Suprapubic skin (tissue), 4 donors: Measurements from ENCODE around the gene ALOX5AP.

ENCODE experiments used
- CTCF ChIP-seq, 2 donors: fragments of 200-600 bp in 1 of 2; fragments of 450-650 bp in 1 of 2; sonication (generic) in 1 of 2; IDR thresholded peaks; one replicate each; pipeline ENCODE4 v1.5.1; 2016 to 2019; ENCODE audit warnings: antibody characterized with exemption in 2 of 2, mild to moderate bottlenecking in 1 of 2, moderate library complexity in 1 of 2
- EP300 ChIP-seq: sonication (generic); formaldehyde crosslinking; IDR thresholded peaks from one replicate; pipeline ENCODE4 v1.6.1; 2017; ENCODE audit warnings: antibody characterized with exemption
- POLR2A ChIP-seq, 2 donors: fragments of 450-650 bp; IDR thresholded peaks; one replicate each; pipeline ENCODE4 v1.6.1; 2017; ENCODE audit warnings: antibody characterized with exemption in 2 of 2, mild to moderate bottlenecking in 2 of 2, moderate library complexity in 2 of 2
- POLR2AphosphoS5 ChIP-seq, 3 donors: sonication (generic); formaldehyde crosslinking; IDR thresholded peaks; one replicate each; pipeline ENCODE4 v1.6.1; 2017; ENCODE audit warnings: antibody characterized with exemption in 3 of 3

- TF ChIP-seq CTCF (IDR thresholded peaks at IDR 0.05) (no peak), EP300 (no peak), POLR2AphosphoS5 (IDR thresholded peaks at IDR 0.05) (no peak), POLR2A (IDR thresholded peaks at IDR 0.05) (no peak)
Observed at GRCh38 chr13:30757026-30757742, 21.8 kb downstream of the ALOX5AP start.
